K562 (cell line): ENCODE measurements around the gene MANEA. TPM values are rescaled to one million over a fixed set of nuclear protein-coding genes. Genes with fewer than 3 reads are reported as not detected.
A peak's percentile ranks its signal among the peaks of the same experiment; 100 is the strongest.

Experiments
- ATAC-seq: fragments of 200-7000 bp; cut with Tn5 transposase; 3 replicates; pipeline ENCODE4 v1.9.1; 2020; ENCODE audit warnings: moderate library complexity
- Bru-seq: library from RNA; stranded (reverse); fragments of 400-500 nt; gene quantifications from one replicate; lab custom pipeline; 2021; lab: Mats Ljungman, UMichigan
- BruChase-seq, 2 experiments: library from RNA; stranded (reverse); fragments of 400-500 nt; gene quantifications; one replicate each; lab custom pipeline; 2021; lab: Mats Ljungman, UMichigan
- BruUV-seq: library from RNA; stranded (reverse); fragments of 400-500 nt; replicated peaks from 2 replicates; lab custom pipeline; 2021; lab: Mats Ljungman, UMichigan
- CTCF ChIA-PET: fragments of 300-600 bp; formaldehyde crosslinking; extraction: SDS; loops from one replicate; lab custom pipeline; 2021; ENCODE audit warnings: low intra/inter-chr PET ratio; lab: Yijun Ruan, JAX
- POLR2A ChIA-PET: fragments of 300-600, 350-650 bp; sonication (Branson Sonifier 250); formaldehyde crosslinking; extraction: SDS; loops from one replicate; lab custom pipeline; 2021; ENCODE audit warnings: antibody characterized with exemption, inconsistent platforms; lab: Yijun Ruan, JAX
- DNase-seq, 4 experiments: peaks; one replicate each; pipeline versions ENCODE4 v3.0.0 to v3.0.0-alpha.2; 2011 to 2018; ENCODE audit warnings: low spot score in 3 of 4, mixed read lengths in 3 of 4; ENCODE audit errors: extremely low read depth in 1 of 4
- FAIRE-seq: peaks from 2 replicates; lab custom pipeline; 2011; peaks lifted over from hg19 to GRCh38; lab: Jason Lieb, UNC
- H2AFZ ChIP-seq: 2 replicates; pipeline ENCODE4 v1.6.0; 2011; ENCODE audit warnings: low read depth, low read length, control low read depth, inconsistent platforms
- H3K27ac ChIP-seq: fragments of 200-600 bp; 3 replicates; pipeline ENCODE4 v1.8.0; 2011; ENCODE audit warnings: low read depth, mild to moderate bottlenecking, control low read depth, inconsistent platforms, low read length, moderate library complexity, mixed read lengths; ENCODE audit errors: extremely low read depth
- H3K27me3 ChIP-seq, 2 experiments: fragments of 300-600 bp in 1 of 2; 2 replicates in 1 of 2; 3 replicates in 1 of 2; pipeline versions ENCODE4 v1.6.0 to v1.8.0; 2011; ENCODE audit warnings: inconsistent platforms in 2 of 2, low read length in 2 of 2, mild to moderate bottlenecking in 1 of 2, mixed read lengths in 1 of 2, moderate library complexity in 1 of 2; ENCODE audit not compliant: control insufficient read depth in 2 of 2, insufficient read depth in 2 of 2
- H3K36me3 ChIP-seq: fragments of 300-600 bp; 3 replicates; pipeline ENCODE4 v1.8.0; 2011; ENCODE audit warnings: mild to moderate bottlenecking, low read length, inconsistent platforms; ENCODE audit not compliant: control insufficient read depth, insufficient read depth
- H3K4me1 ChIP-seq, 2 experiments: fragments of 200-600 bp in 1 of 2; replicated peaks in 1 of 2; 2 replicates in 1 of 2; 3 replicates in 1 of 2; pipeline versions ENCODE4 v1.5.1 to v1.8.0; 2011; ENCODE audit warnings: inconsistent platforms in 2 of 2, low read length in 2 of 2, mild to moderate bottlenecking in 1 of 2, mixed read lengths in 1 of 2, moderate library complexity in 1 of 2; ENCODE audit not compliant: control insufficient read depth in 2 of 2, insufficient read depth in 2 of 2
- H3K4me2 ChIP-seq: 2 replicates; pipeline ENCODE4 v1.6.1; 2011; ENCODE audit warnings: low read length, control low read depth, inconsistent platforms, mixed read lengths; ENCODE audit not compliant: insufficient read depth
- H3K4me3 ChIP-seq: fragments of 200-600 bp; sonication (generic), shearing (Covaris generic); 2 replicates; pipeline ENCODE4 v1.5.1; 2016; ENCODE audit warnings: control low read depth, inconsistent platforms
- H3K79me2 ChIP-seq: fragments of 200-600 bp; 3 replicates; pipeline ENCODE4 v1.8.0; 2011; ENCODE audit warnings: low read length, inconsistent platforms; ENCODE audit not compliant: control insufficient read depth, insufficient read depth
- H3K9ac ChIP-seq, 2 experiments: 2 replicates each; pipeline versions ENCODE4 v1.6.0 to v1.6.1; 2011; ENCODE audit warnings: low read depth in 2 of 2, low read length in 2 of 2, control low read depth in 1 of 2, inconsistent platforms in 1 of 2, mild to moderate bottlenecking in 1 of 2, mixed read lengths in 1 of 2; ENCODE audit not compliant: insufficient read depth in 1 of 2
- H3K9me1 ChIP-seq: one replicate; pipeline ENCODE4 v1.6.0; 2011; ENCODE audit warnings: inconsistent platforms, mild to moderate bottlenecking, low read length, moderate library complexity; ENCODE audit not compliant: control insufficient read depth, insufficient read depth
- H3K9me3 ChIP-seq: replicated peaks from 2 replicates; pipeline ENCODE4 v1.5.1; 2011; ENCODE audit warnings: low read depth, low read length, inconsistent platforms; ENCODE audit not compliant: control insufficient read depth, insufficient read depth
- H4K20me1 ChIP-seq: replicated peaks from 2 replicates; pipeline ENCODE4 v1.6.1; 2011; ENCODE audit warnings: low read length, inconsistent platforms, mixed read lengths; ENCODE audit not compliant: control insufficient read depth, insufficient read depth
- GTF2A2 ChIP-seq: IDR thresholded peaks from 2 replicates; pipeline ENCODE4 v1.6.1; 2016; ENCODE audit warnings: mild to moderate bottlenecking, missing genetic modification characterization, missing compliant biosample characterization
- MAX ChIP-seq: sonication (generic); formaldehyde crosslinking; IDR thresholded peaks from 2 replicates; pipeline ENCODE4 v1.9.0; 2022; ENCODE audit warnings: mild to moderate bottlenecking, missing genetic modification reagents
- RERE ChIP-seq: sonication (generic); formaldehyde crosslinking; IDR thresholded peaks from 2 replicates; pipeline ENCODE4 v1.8.0; 2023; ENCODE audit warnings: missing genetic modification reagents, mild to moderate bottlenecking, borderline replicate concordance
- ZNF280A ChIP-seq: fragments of 450-650 bp; IDR thresholded peaks from 2 replicates; pipeline ENCODE4 v1.6.1; 2018; ENCODE audit warnings: mild to moderate bottlenecking, low read depth; ENCODE audit not compliant: partially characterized antibody
- WGBS: fragments of 100-300 bp; shearing (Covaris generic); methylation state at CpG from one replicate; pipeline ENCODE4 v1.1.6; 2016; ENCODE audit warnings: low coverage, mixed read lengths; ENCODE audit not compliant: insufficient coverage; ENCODE audit errors: missing lambda C conversion rate; 5-methylcytosine and 5-hydroxymethylcytosine counted together
- in situ Hi-C: fragments of 300-500 bp; cut with MboI; formaldehyde crosslinking; loops from 4 replicates; pipeline ENCODE4 v1.15.0; 2018; ENCODE audit warnings: inconsistent platforms, mixed read lengths
- intact Hi-C: fragments of 100-400 bp; cut with micrococcal nuclease; formaldehyde crosslinking; loops from 2 replicates; pipeline ENCODE4 v1.14.2; 2022
- long read RNA-seq, 3 experiments: library from polyadenylated mRNA in 2 of 3; library from RNA in 1 of 3; unstranded in 2 of 3; stranded (forward) in 1 of 3; transcript quantifications; one replicate each; pipeline ENCODE4 v2.0.0, GENCODE V29; 2019 to 2022
- polyA minus RNA-seq, 3 experiments: library from RNA; depleted of rRNA, polyadenylated mRNA; stranded (reverse); fragments of >200 nt; gene quantifications; 2 replicates each; pipeline ENCODE4 v1.2.3, GENCODE V29; 2011
- polyA plus RNA-seq, 8 experiments: library from polyadenylated mRNA; depleted of rRNA in 4 of 8; stranded (reverse) in 5 of 8; unstranded in 3 of 8; fragments of >200 nt; fragmentation: Nextera tagmentation in 2 of 8; fragmentation: Illumina TruSeq in 1 of 8; extraction: Ambion mirVana in 2 of 8; extraction: Trizol in 1 of 8; gene quantifications; 2 replicates each; pipeline versions ENCODE4 v1.2.1 to v1.2.3, GENCODE V29; 2011 to 2014; ENCODE audit warnings: inconsistent platforms in 1 of 8, missing spikeins in 1 of 8
- total RNA-seq, 7 experiments: library from RNA; depleted of rRNA in 6 of 7; stranded (reverse); fragments of >200 nt in 6 of 7; fragmentation: Illumina TruSeq in 2 of 7; extraction: Trizol in 2 of 7; gene quantifications; 2 replicates each; pipeline versions ENCODE4 v1.2.1 to v1.2.3, GENCODE V29; 2011 to 2021; ENCODE audit warnings: low replicate concordance in 1 of 7

MANEA gene
- total RNA-seq (2011; cell fraction: chromatin; rRNA removed; ENCODE audit: low replicate concordance) = 8.3 and 18.2 TPM in 2 replicates
- 3.8 and 4.9 TPM in 2 replicates for total RNA-seq (2011; cell fraction: nucleolus; rRNA removed)
- 10.5 and 16.7 TPM in 2 replicates for total RNA-seq (2011; cell fraction: nucleoplasm; rRNA removed)
- total RNA-seq (2014; rRNA removed) = 4.8 and 6.7 TPM in 2 replicates
- total RNA-seq (2014; rRNA removed; fragmentation: Illumina TruSeq; extraction: Trizol) = 15.9 and 17.7 TPM in 2 replicates
- total RNA-seq (2015; rRNA removed; fragmentation: Illumina TruSeq; extraction: Trizol) = 14.2 and 16.1 TPM in 2 replicates
- 11.4 and 12.8 TPM in 2 replicates for total RNA-seq (2021)
- polyA plus RNA-seq (2011; rRNA removed) = 10.4 and 14.3 TPM in 2 replicates
- 2.3 and 4.5 TPM in 2 replicates for polyA plus RNA-seq (2011; cell fraction: cytosol; rRNA removed)
- 3.8 and 5.3 TPM in 2 replicates for polyA plus RNA-seq (2011; cell fraction: nucleus; rRNA removed)
- 6.9 and 10.8 TPM in 2 replicates for polyA plus RNA-seq (2012)
- 9.2 and 11.5 TPM in 2 replicates for polyA plus RNA-seq (2014; fragmentation: Illumina TruSeq; extraction: Trizol)
- 10 to 100 TPM in 1 of 2 experiments, 1 to 10 TPM in 1; 7.5 to 11.1 TPM for polyA plus RNA-seq (2014; fragmentation: Nextera tagmentation; extraction: Ambion mirVana)
- polyA plus RNA-seq (2014; rRNA removed) = 5.6 and 7.1 TPM in 2 replicates
- polyA minus RNA-seq (2011; rRNA and poly(A)+ RNA removed) = 15.4 and 17.8 TPM in 2 replicates
- polyA minus RNA-seq (2011; cell fraction: cytosol; rRNA and poly(A)+ RNA removed) = 3.3 and 7.6 TPM in 2 replicates
- 4.2 and 8.1 TPM in 2 replicates for polyA minus RNA-seq (2011; cell fraction: nucleus; rRNA and poly(A)+ RNA removed)
- percentile 68 among the genes with signal in this experiment for Bru-seq, nascent RNA
- percentile 74 among the genes with signal in this experiment for BruChase-seq, experiment 1, labeled RNA remaining after a 2-hour chase
- BruChase-seq, experiment 2, labeled RNA remaining after a 6-hour chase = percentile 77 among the genes with signal in this experiment
- long read RNA-seq, experiment 1, full-length matches to known transcripts = 49 of 56 reads
- long read RNA-seq, experiment 1, partial matches to known transcripts = 3 of 56 reads
- long read RNA-seq, experiment 1, other reads (novel, unspliced or antisense) = 4 of 56 reads
- long read RNA-seq, experiment 2, partial matches to known transcripts = 0 of 9 reads
- long read RNA-seq, experiment 2, other reads (novel, unspliced or antisense) = 9 of 9 reads
- long read RNA-seq, experiment 3, full-length matches to known transcripts = 6 of 9 reads
- long read RNA-seq, experiment 3, partial matches to known transcripts = 0 of 9 reads
- long read RNA-seq, experiment 3, other reads (novel, unspliced or antisense) = 3 of 9 reads

GRCh38 chr6:95577304-95578105, at the start of gene MANEA:
TSS of gene MANEA (plus strand) at chr6:95577535. CDS start at chr6:95586440, 8,905 bp downstream.
- ChIA-PET POLR2A (interaction anchor here (0.7 to 1.6 kb wide), 2 partner anchors 11 to 59 kb away, joined by 3 to 9 read pairs; no protein-coding TSS in a partner anchor), CTCF (no interaction called here)
- ATAC-seq (peak; percentile 93), DNase-seq (peak; percentile 85 to 93 (median 88)), FAIRE-seq (peak; percentile 70)
- Histone ChIP-seq H4K20me1 (no peaks in the 10 kb centered on the region), H2AFZ (peak within 1 kb of the TSS; percentile 94), H3K79me2 (peaks cover 52% of the 10 kb centered on the region), H3K27ac (peak within 1 kb of the TSS; percentile 86), H3K9me3 (peaks cover 2% of the 10 kb centered on the region; the same call in 1 of the 2 replicates), H3K4me1 (peaks cover 6 to 14% of the 10 kb centered on the region in 2 experiments; a peak in 4 of 5 replicates), H3K27me3 (no peaks in the 10 kb centered on the region), H3K4me2 (peak within 1 kb of the TSS; percentile 90), H3K36me3 (no peaks in the 10 kb centered on the region; the same call in 2 of the 3 replicates), H3K4me3 (peak within 1 kb of the TSS; percentile 71), H3K9ac (peak within 1 kb of the TSS; percentile 84 to 97), H3K9me1 (no peaks in the 10 kb centered on the region)
- no TSS peak for BruUV-seq
- in situ Hi-C loops (no loop called here), intact Hi-C loops (no loop called here)
- WGBS = 1% methylated on average over 42 of the region's 70 CpGs
- no peak for TF ChIP-seq ZNF280A
- TF ChIP-seq MAX (CRISPR knock-in tag) = peak; percentile 82
- no peak for TF ChIP-seq RERE (CRISPR knock-in tag)
- no peak for TF ChIP-seq GTF2A2
